CD14-positive monocyte (primary cell): Measurements from ENCODE around the gene CMC4. TPM values are rescaled to one million over a fixed set of nuclear protein-coding genes. Genes with fewer than 3 reads are reported as not detected.

ENCODE experiments used
- DNase-seq, 3 donors: peaks; one replicate each; pipeline ENCODE4 v3.0.0-alpha.2; 2011 to 2022
- H2AFZ ChIP-seq: 2 replicates; pipeline ENCODE4 v1.6.0; 2012; ENCODE audit warnings: mild to moderate bottlenecking, low read depth, low read length, inconsistent platforms; ENCODE audit not compliant: insufficient read depth, poor library complexity, severe bottlenecking
- H3K27ac ChIP-seq, 2 donors: 1 replicate in 1 of 2; 2 replicates in 1 of 2; pipeline ENCODE4 v1.5.1; 2012 to 2013; ENCODE audit warnings: low read length in 2 of 2, control low read depth in 1 of 2, inconsistent platforms in 1 of 2, low read depth in 1 of 2, mild to moderate bottlenecking in 1 of 2
- H3K27me3 ChIP-seq, 2 donors: one replicate each; pipeline versions ENCODE4 v1.6.0 to v1.6.1; 2011 to 2013; ENCODE audit warnings: low read length in 2 of 2; ENCODE audit not compliant: control insufficient read depth in 2 of 2, insufficient read depth in 2 of 2
- H3K36me3 ChIP-seq, 2 donors: replicated peaks in 1 of 2; 1 replicate in 1 of 2; 2 replicates in 1 of 2; pipeline versions ENCODE4 v1.5.1 to v1.6.1; 2012 to 2013; ENCODE audit warnings: low read length in 2 of 2, control low read depth in 1 of 2, inconsistent platforms in 1 of 2, mild to moderate bottlenecking in 1 of 2; ENCODE audit not compliant: insufficient read depth in 2 of 2, control insufficient read depth in 1 of 2
- H3K4me1 ChIP-seq, 2 donors: 1 replicate in 1 of 2; 2 replicates in 1 of 2; pipeline versions ENCODE4 v1.5.1 to v1.6.1; 2012 to 2013; ENCODE audit warnings: low read length in 2 of 2, control low read depth in 1 of 2, inconsistent platforms in 1 of 2, mild to moderate bottlenecking in 1 of 2, moderate library complexity in 1 of 2; ENCODE audit not compliant: insufficient read depth in 2 of 2, control insufficient read depth in 1 of 2
- H3K4me2 ChIP-seq: replicated peaks from 2 replicates; pipeline ENCODE3; 2012; ENCODE audit warnings: low read length, moderate library complexity, mild to moderate bottlenecking; ENCODE audit not compliant: poor library complexity, severe bottlenecking; ENCODE audit errors: extremely low read depth
- H3K4me3 ChIP-seq, 3 experiments: fragments of 200-600 bp in 1 of 3; sonication (generic) in 1 of 3; replicated peaks in 1 of 3; 1 replicate in 2 of 3; 2 replicates in 1 of 3; pipeline ENCODE4 v1.5.1; 2011 to 2013; ENCODE audit warnings: low read length in 3 of 3, mild to moderate bottlenecking in 3 of 3, control low read depth in 2 of 3, low read depth in 2 of 3, inconsistent platforms in 1 of 3, moderate library complexity in 1 of 3
- H3K79me2 ChIP-seq: 2 replicates; pipeline ENCODE4 v1.6.0; 2012; ENCODE audit warnings: mild to moderate bottlenecking, control low read depth, inconsistent platforms, low read length, moderate library complexity; ENCODE audit not compliant: insufficient read depth
- H3K9ac ChIP-seq: 2 replicates; pipeline ENCODE4 v1.6.0; 2017; ENCODE audit warnings: low read length, mild to moderate bottlenecking; ENCODE audit not compliant: insufficient read depth, poor library complexity, severe bottlenecking
- H3K9me3 ChIP-seq, 2 donors: replicated peaks in 1 of 2; 1 replicate in 1 of 2; 2 replicates in 1 of 2; pipeline versions ENCODE4 v1.5.1 to v1.6.1; 2012 to 2013; ENCODE audit warnings: low read length in 2 of 2, control low read depth in 1 of 2; ENCODE audit not compliant: control insufficient read depth in 1 of 2, insufficient read depth in 1 of 2
- H4K20me1 ChIP-seq: 2 replicates; pipeline ENCODE4 v1.6.0; 2012; ENCODE audit warnings: mild to moderate bottlenecking, low read length, control low read depth, moderate library complexity; ENCODE audit not compliant: insufficient read depth
- H3K27ac Mint-ChIP-seq, 7 donors: one replicate each; pipeline ENCODE4 v1.8.0; 2020; ENCODE audit warnings: mild to moderate bottlenecking in 7 of 7, mixed read lengths in 7 of 7, moderate library complexity in 6 of 7, inconsistent platforms in 2 of 7
- H3K27me3 Mint-ChIP-seq, 3 donors: one replicate each; pipeline ENCODE4 v1.8.0; 2021 to 2022; ENCODE audit warnings: low read depth in 3 of 3, mild to moderate bottlenecking in 3 of 3, mixed read lengths in 3 of 3, moderate library complexity in 3 of 3, inconsistent platforms in 1 of 3
- H3K36me3 Mint-ChIP-seq, 2 donors: one replicate each; pipeline ENCODE4 v1.8.0; 2020; ENCODE audit warnings: mixed read lengths in 2 of 2, inconsistent platforms in 1 of 2, mild to moderate bottlenecking in 1 of 2
- H3K4me1 Mint-ChIP-seq: one replicate; pipeline ENCODE4 v1.8.0; 2020; ENCODE audit warnings: mild to moderate bottlenecking, mixed read lengths
- H3K4me3 Mint-ChIP-seq, 2 donors: one replicate each; pipeline ENCODE4 v1.8.0; 2020; ENCODE audit warnings: mild to moderate bottlenecking in 2 of 2, mixed read lengths in 2 of 2, moderate library complexity in 1 of 2
- H3K9me3 Mint-ChIP-seq, 7 donors: one replicate each; pipeline ENCODE4 v1.8.0; 2020 to 2022; ENCODE audit warnings: mixed read lengths in 7 of 7, mild to moderate bottlenecking in 6 of 7, moderate library complexity in 6 of 7, inconsistent platforms in 2 of 7
- WGBS: methylation state at CpG from one replicate; pipeline ENCODE4 v1.1.5; 2013; ENCODE audit warnings: missing lambda C conversion rate; ENCODE audit not compliant: insufficient coverage; 5-methylcytosine and 5-hydroxymethylcytosine counted together
- intact Hi-C, 2 donors: fragments of 100-400 bp; cut with micrococcal nuclease; formaldehyde crosslinking; loops; one replicate each; pipeline versions ENCODE4 v1.15.0 to v1.15.1; 2023
- polyA plus RNA-seq, 3 donors: library from polyadenylated mRNA; depleted of rRNA in 1 of 3; unstranded in 2 of 3; stranded (reverse) in 1 of 3; fragments of 300-500 nt in 2 of 3; fragments of >200 nt in 1 of 3; fragmentation: Illumina TruSeq in 2 of 3; gene quantifications; 1 replicate in 2 of 3; 2 replicates in 1 of 3; pipeline ENCODE4 v1.2.3, GENCODE V29; 2012 to 2021
- TF ChIP-seq, protein P1 (sequence below): fragments of 200-600 bp; IDR thresholded peaks from one replicate; pipeline ENCODE4 v1.8.0; 2022; ENCODE audit warnings: antibody characterized with exemption, mild to moderate bottlenecking

Gene CMC4
- polyA plus RNA-seq, 3 donors, result 6.4 to 11.1 (median 10.1) TPM

DNA sequence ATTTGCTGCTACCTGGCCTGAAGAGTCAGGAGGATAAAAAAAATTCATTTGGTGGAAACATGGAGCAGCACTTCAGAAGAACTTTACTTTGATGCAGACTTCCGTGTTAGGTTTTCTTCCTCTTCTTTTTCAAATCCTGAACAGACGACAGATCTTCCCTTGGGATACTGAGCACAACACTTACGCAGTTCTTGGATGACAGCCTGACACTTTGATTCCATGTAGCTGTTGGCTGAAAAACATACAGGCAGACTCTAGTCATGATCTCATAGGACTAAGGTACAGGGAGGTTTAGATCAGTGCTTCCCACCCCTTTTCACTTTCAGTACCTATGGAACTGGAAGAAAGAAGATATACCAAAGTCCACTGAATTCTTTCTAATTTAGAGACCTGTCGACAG lies 9.2 kb downstream of the CMC4 start:
- H3K4me1 ChIP-seq, result peaks cover 6% of the 10 kb centered on the region in 2 donors
- no peak overlapping the region for H3K9ac ChIP-seq
- no peak overlapping the region for H3K27ac ChIP-seq
- peaks cover 10% of the 10 kb centered on the region for H3K4me1 Mint-ChIP-seq
- no peaks in the 10 kb centered on the region for H3K9me3 Mint-ChIP-seq
- H3K79me2 ChIP-seq, result no peaks in the 10 kb centered on the region
- DNase-seq, result no peak
- H3K9me3 ChIP-seq, result no peaks in the 10 kb centered on the region
- H2AFZ ChIP-seq, result no peak overlapping the region
- H3K4me3 Mint-ChIP-seq, result no peak overlapping the region
- no peak overlapping the region for H3K4me2 ChIP-seq
- H3K36me3 Mint-ChIP-seq, result peaks cover 6 to 14% of the 10 kb centered on the region in 2 donors
- H3K27ac Mint-ChIP-seq, result no peak overlapping the region
- H4K20me1 ChIP-seq, result no peaks in the 10 kb centered on the region
- TF ChIP-seq, protein P1, sequence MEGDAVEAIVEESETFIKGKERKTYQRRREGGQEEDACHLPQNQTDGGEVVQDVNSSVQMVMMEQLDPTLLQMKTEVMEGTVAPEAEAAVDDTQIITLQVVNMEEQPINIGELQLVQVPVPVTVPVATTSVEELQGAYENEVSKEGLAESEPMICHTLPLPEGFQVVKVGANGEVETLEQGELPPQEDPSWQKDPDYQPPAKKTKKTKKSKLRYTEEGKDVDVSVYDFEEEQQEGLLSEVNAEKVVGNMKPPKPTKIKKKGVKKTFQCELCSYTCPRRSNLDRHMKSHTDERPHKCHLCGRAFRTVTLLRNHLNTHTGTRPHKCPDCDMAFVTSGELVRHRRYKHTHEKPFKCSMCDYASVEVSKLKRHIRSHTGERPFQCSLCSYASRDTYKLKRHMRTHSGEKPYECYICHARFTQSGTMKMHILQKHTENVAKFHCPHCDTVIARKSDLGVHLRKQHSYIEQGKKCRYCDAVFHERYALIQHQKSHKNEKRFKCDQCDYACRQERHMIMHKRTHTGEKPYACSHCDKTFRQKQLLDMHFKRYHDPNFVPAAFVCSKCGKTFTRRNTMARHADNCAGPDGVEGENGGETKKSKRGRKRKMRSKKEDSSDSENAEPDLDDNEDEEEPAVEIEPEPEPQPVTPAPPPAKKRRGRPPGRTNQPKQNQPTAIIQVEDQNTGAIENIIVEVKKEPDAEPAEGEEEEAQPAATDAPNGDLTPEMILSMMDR, result no peak
- H3K27me3 ChIP-seq, result no peaks in the 10 kb centered on the region
- peaks cover 0 to 3% (median 0%) of the 10 kb centered on the region in 3 donors for H3K27me3 Mint-ChIP-seq
- peaks cover 7 to 34% of the 10 kb centered on the region in 2 donors for H3K36me3 ChIP-seq
- 100% methylated on average over 1 of the region's 4 CpGs for WGBS
- intact Hi-C loops, result no loop called here
- no peak overlapping the region for H3K4me3 ChIP-seq

DNA sequence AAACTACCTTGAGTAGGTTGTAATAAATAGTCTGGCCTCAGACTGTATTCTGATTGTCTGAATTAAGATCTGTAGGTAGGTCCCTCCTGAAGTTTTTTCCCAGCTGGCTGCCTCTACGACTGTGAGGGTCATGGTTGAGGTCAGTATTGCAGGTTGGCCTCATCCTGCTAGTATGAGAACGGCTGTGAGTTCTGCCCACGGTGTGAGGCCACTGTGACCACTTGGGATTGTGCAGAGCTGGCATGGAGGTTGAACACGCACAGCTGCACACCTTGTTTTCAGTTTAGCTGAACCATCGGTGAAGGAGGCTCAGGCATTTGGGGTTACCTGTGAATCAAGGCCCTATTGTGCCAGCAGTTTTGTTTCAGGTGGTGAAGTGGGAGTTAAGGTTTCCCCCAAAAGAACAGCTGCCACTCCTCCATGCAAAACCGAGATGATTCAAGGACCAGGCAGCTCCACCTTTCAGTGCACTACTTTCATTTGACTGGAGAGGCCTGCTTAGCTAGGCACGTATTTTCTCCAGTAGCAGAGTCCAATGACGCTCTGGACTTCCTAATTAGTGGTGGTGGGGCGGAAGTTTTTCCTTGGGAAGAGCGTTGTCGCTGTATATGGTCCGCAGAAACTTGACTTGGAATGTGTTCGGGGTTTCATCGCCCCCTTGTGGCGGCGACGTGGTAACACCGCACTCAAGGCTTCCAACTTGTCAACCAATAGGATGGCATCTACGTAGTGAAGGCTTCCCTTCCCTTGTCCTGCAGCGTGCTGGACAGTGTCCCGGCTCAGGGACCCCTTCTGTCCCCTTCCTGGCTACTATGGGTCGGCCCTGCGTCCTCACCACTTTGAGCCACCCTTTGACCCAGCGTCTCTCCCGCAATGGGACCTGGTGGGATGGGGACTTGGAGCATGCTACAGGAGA lies 13.8 kb downstream of the CMC4 start:
- Histone ChIP-seq H3K79me2 (no peaks in the 10 kb centered on the region), H4K20me1 (no peaks in the 10 kb centered on the region), H2AFZ (peak overlapping the region; percentile 43), H3K36me3 (peaks cover 23 to 48% of the 10 kb centered on the region in 2 donors), H3K4me3 (peak overlapping the region in 1 of 3 experiments; percentile 49), H3K9ac (no peak overlapping the region), H3K9me3 (no peaks in the 10 kb centered on the region), H3K4me2 (peak overlapping the region; percentile 49), H3K27me3 (no peaks in the 10 kb centered on the region), H3K27ac (no peak overlapping the region), H3K4me1 (peaks cover 6% of the 10 kb centered on the region in 2 donors)
- intact Hi-C loops, result loop anchor here (2.0 to 10.0 kb wide), 2 partner anchors 72 to 76 kb away; no protein-coding TSS in a partner anchor
- no peaks in the 10 kb centered on the region for H3K27me3 Mint-ChIP-seq
- peaks cover 27 to 40% of the 10 kb centered on the region in 2 donors for H3K36me3 Mint-ChIP-seq
- DNase-seq, result peak; percentile 47 to 62 (median 52)
- no peak overlapping the region for H3K27ac Mint-ChIP-seq
- 0% methylated on average over 9 of the region's 25 CpGs for WGBS
- peak overlapping the region; percentile 39 to 57 for H3K4me3 Mint-ChIP-seq
- TF ChIP-seq, protein P1, result peak; percentile 70
- H3K9me3 Mint-ChIP-seq, result no peaks in the 10 kb centered on the region
- peaks cover 10% of the 10 kb centered on the region for H3K4me1 Mint-ChIP-seq
